ENCODE measurements around the gene IL17D. TPM values are rescaled to one million over a fixed set of nuclear protein-coding genes. Genes with fewer than 3 reads are reported as not detected.

Gene IL17D
- total RNA-seq, 1 experiment from 2014 or later: 0.97 TPM

- no peak for DNase-seq (ENCODE audit: low spot score)
Observed at GRCh38 chr13:20691616-20692015, 11.9 kb upstream of the IL17D start.

GRCh38 chr13:20696073-20696472 is 7.4 kb upstream of the IL17D start:
- no peak for DNase-seq (ENCODE audit: low spot score)

- DNase-seq (ENCODE audit: low spot score): no peak
Observed at GRCh38 chr13:20699715-20700114, 3.8 kb upstream of the IL17D start.

DNA sequence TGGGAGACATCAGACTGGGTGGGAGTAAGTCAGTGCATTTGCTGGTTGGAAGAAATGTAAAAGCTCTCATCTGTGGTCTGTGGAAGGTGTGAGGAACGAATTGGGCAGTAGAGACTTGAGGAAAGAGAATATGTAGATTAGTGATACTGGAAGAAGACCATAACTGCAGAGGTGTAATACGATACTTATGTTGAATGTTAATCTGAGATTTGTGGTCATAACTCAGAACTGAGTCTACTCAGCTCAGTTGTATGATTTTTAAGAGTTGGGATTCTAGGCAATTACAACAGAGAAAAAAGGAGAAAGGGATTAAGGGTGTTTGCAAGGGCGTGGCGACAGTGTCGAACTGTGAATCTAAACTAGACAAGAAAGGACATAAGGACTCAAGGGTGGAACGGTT is 3.2 kb upstream of the IL17D start:
- no peak for DNase-seq (ENCODE audit: low spot score)

- DNase-seq (ENCODE audit: low spot score): no peak
Observed at GRCh38 chr13:20701461-20701860, 2.0 kb upstream of the IL17D start.

DNA sequence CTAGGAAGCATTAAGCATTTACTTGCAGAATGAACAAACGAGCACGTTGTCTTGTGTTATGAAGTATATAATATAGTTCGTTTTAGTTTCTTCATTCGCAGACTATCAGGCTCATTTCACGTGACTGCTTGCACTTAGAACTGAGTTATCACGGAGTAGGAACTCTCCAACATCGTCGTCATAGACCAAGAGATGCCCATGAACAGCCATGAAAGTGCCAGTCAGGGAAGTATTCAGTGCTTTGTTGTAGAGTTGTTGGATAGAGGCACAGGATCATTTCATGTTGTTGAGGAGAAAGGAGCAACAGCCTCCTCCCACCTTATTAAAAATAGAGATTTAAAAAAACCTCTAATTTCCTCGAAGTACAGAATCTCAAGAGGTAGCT is 977 bp upstream of the IL17D start:
- no peak for DNase-seq (ENCODE audit: low spot score)

GRCh38 chr13:20703780-20704458 is 420 bp downstream of the IL17D start:
- DNase-seq (ENCODE audit: low spot score): peak; percentile 46

DNA sequence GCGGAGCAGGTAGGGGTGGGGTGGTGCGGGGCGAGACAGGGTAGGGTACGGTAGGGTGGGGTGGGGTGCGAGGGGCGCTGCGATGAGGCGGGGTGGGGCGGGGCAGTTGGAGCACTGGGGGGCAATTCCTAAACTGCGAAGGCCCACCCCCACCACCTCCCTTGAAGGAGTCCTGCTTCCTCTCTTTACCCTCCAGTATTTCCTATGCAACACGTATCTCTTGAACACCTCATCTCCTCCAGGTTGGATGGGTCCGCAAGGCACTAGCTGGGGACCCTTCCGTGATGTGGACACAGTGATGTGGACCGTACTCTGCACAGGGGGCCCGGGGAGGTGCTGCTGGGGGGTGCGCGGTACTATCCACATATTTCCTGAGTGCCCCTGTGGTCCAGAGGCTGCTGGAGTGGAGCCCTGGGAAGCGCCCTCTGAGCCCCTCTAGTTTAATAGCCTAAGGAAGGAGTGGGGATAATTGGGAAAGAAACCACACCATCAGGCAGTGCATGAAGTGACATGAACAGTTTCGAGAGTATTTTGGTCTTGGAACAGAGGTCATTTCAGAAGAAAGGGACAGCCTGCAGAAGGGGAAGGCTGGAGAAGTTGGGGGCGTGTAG is 1.1 kb downstream of the IL17D start:
- DNase-seq (ENCODE audit: low spot score): no peak

DNA sequence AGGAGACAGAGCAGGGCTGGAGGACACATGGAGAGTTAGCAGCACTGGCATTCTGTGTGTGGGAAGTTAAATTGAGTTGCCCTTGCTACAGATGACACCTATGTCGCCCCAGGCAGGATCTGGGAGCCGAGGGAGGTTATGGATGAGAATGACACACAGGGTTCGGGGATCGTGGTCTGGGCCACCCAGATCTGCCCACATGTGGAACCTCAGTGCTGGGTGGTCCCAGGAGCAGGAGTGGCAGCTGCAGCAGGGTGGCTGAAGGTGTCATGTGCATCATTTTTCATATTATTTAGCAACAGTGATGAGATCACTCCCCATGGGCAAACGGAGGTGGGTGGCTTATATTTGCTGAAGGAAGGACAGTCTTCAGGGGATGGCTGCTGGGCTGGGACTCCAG is 3.2 kb downstream of the IL17D start:
- DNase-seq (ENCODE audit: low spot score): no peak

GRCh38 chr13:20708216-20708615 is 4.7 kb downstream of the IL17D start:
- DNase-seq (ENCODE audit: low spot score): no peak

- DNase-seq (ENCODE audit: low spot score): no peak
Observed at GRCh38 chr13:20709369-20709768, 5.9 kb downstream of the IL17D start.

DNA sequence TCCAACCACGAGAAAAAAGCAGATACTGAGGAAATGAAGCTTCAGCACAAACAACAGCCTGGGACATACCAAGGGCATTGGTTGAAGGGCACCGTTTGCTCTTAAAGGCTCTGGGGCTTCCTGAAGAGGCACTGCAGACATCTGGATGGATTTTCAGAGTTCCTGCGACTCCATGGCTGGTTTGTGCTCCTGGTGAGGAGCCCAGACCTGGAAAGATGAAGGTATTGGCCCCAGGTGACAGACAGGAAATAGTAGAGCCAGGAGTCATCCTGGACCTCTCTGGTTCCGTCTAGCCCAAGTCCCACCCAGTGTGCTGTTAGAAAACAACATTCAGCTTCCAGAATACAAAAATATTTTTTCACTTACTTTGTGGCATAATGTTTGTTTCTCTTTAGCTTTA is 6.3 kb downstream of the IL17D start:
- no peak for DNase-seq (ENCODE audit: low spot score)

DNA sequence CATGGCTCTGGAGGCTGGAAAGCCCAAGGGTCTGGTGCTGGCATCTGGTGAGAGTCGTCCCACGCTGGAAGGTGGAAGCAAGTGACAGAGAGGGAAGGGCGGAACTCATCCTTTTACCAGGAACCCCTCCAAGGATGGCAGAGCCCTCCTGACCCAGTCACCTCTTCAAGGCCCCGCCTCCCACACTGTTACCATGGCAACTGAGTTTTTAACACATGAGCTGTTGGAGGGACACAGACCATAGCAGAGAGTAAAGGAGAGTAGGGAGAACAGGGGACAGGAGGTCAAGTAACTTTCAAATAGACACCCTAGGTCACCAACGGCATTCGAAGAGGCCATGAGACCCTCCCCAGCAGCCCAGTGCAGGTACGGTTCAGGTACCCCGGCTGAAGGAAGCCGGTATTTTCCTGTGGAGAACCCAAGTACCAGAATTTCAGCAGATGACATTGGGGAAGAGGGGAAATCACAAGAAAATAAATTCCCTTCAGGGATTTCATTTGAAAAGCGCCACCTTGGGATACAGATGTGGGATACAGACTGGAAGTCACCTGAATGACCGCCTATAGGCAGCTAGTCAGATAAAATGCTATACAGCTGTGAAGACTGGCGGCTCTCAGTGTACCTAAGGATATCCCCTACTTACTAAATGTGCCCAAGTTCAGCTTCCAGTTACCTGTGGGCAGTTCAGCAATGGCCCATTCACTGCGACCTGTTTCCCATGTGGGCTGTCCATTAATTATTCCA is 8.0 kb downstream of the IL17D start:
- no peak for DNase-seq (ENCODE audit: low spot score)

GRCh38 chr13:20713014-20713376 is 9.5 kb downstream of the IL17D start:
- DNase-seq (ENCODE audit: low spot score): no peak

- peak; percentile 14 for DNase-seq (ENCODE audit: low spot score)
Observed at GRCh38 chr13:20713751-20714150, 10.3 kb downstream of the IL17D start.

GRCh38 chr13:20714161-20714560 is 10.7 kb downstream of the IL17D start:
- peak; percentile 63 for DNase-seq (ENCODE audit: low spot score)

- DNase-seq (ENCODE audit: low spot score): peak; percentile 57
Observed at GRCh38 chr13:20714563-20715329, 11.2 kb downstream of the IL17D start.

GRCh38 chr13:20715330-20715712 is 11.8 kb downstream of the IL17D start:
- no peak for DNase-seq (ENCODE audit: low spot score)

DNA sequence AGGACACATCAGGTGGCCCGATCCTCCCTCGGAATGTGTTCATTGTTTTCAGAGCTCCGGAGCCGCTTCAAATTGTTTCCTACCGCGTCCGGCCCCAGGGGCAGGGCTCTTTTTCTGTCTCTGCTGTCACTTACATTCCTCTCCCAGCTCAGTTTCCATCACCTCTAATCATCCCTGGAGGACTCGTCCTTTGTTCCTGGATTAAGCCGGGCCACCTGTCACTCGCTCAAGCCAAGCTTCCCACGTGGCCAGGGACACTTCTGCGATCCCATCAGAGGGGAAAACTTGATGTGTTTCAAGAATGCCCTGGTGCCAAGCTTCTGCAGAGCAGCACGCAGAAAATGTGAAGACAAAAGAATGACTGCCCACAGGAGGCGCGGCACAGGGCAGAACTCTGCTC is 13.5 kb downstream of the IL17D start:
- DNase-seq (ENCODE audit: low spot score): no peak

DNA sequence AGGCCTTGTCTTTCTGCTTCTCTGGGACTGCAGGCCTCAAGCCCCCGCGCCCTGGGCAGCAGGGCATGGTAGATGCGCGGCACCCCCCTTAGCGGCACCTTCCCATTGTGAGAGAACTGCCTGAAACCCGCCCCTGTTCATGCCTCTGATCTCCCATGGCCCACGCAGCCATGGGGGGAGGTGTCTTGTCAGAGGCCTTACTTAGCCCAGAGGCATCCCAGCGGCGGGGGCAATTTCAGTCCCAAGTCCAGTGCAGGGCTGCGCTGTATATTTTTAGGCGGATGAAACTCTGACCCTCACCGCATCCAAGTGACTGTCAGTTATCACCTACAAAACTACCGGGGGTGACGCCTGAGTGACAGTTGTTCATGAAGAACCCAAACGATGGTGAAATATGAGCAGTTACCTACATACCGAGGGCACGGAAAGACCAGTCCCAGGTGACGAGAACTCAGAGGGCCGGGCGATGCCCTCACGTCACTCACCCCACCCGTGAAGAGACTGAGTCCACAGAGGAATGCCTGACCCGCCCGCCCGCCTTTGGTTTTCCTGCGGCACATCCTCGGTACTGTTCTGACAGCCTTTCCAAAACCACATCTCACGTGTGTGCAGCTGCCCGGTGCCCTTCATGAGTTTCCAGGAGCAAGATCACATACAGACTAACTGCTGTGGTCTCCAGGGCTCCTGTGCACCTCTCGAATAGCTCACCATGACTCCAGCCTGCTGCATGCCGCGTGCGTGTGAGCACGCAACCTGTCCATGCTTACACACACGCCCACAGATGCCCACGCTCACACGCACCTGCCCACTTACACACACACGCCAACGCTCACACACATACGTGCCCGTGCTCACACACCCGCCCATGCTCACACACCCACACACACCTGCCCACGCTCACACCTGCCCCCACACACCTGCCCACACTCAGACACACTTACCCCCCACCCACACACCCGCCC is 14.4 kb downstream of the IL17D start:
- DNase-seq (ENCODE audit: low spot score): no peak

DNA sequence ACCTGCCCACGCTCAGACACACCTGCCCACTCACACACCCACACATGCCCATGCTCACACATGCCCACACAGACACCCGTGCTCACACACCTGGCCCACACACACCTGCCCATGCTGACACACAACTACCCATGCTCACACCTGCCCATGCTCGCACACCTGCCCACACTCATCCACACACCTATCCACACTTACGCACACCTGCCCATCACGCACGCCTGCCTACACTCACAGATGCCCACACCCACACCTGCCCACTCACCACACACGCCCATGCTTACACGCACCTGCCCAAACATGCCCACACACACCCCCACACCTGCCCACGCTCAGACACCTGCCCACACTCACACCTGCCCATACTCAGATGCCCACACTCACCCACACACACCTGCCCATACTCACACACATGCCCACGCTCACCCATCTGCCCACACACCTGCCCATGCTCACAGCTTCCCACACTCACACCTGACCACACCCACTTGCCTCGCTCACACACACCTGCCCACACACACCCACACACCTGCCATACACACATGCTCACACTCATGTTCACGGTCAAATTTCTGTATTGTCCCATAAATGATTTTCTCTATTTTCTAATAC is 15.6 kb downstream of the IL17D start:
- DNase-seq (ENCODE audit: low spot score): no peak

Measured in H4 (cell line).